ENCODE measurements around the gene CWC22. TPM values are rescaled to one million over a fixed set of nuclear protein-coding genes. Genes with fewer than 3 reads are reported as not detected.
"Not testable (repeated sequence)": the region's sequence is repeated elsewhere in the genome, so short reads cannot be mapped to it uniquely, and the experiment has no call there.

Gene CWC22
- 6.6 and 7.2 TPM in 2 replicates for total RNA-seq (2014; rRNA removed; shearing (Covaris generic))

DNA sequence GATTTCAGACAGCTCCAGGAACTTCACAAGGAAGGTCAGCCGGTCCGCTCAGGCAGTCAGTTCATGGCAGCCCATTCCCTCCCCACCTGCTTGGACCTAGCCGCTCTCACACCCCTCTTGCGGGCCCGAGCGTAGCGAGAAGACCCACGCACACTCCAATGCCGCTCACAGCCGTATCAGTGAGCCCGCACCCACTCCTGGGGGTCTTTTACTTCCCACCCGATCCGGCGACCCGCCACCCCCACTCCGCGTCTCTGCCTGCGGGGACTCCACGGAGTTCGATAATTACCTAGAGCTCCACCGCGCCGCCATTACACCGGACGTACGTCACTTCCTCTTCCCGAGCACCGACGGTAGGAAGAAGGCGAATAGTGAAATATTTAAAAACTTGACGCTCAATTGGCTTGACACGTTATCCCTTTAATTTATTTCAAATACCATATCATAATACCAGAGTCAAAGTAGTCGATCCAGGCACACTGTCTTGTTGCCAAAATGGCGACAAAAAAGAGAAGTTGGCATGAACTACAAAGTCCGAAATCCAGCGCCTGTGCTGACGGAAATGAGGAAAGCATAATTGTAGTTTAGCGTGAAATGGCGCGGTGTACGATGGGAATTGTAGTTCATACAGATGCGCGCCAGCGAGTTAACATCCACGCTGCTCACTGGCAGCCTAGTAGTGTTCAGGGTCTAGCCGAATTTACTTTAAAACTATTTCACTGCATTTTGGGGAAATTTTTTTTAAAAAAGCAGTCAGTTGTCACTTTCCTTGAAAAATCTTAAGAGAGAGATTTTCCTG lies at the start of gene CWC22:
Gene CWC22 (minus strand): TSS at position 517 of the 799 bp plus-strand sequence. CDS start 13,956 bp downstream, outside the sequence.
- peak; percentile 94 for DNase-seq (ENCODE audit: low spot score)

DNA sequence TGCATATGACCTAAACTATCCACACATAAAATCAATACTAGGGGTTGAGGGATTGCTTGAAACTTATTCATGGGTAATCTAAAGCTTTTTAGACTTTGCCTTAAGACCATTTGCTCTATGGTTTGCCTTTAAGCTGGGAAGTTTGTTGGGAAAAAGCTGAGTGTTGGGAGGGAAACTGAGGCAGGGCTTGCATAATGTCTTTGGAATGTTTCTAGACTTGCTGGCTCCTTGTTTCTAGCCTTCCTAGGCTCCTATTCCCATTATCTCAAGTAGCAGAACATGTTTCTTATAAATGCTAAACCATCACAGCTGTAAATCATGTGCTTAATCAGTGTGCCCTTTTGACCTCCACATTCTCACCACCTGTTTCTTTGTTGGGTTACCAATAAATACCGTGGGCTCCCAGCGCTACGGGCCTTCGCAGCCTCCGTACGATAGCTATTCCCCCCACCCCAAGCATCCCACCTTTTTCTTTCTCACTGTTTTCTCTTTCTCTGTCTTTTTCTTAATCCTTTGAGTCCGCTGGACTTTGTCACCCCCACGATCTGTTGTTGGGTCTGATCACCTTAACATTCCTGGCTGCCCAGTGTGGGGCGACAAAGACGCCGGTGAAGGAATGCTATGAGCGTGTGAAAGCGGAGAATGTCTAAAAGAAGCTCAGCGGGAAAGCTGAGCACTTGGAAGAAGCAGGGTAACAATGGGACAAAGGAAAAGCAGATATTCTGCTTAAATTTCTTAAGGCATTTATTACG lies 49.4 kb upstream of the CWC22 start:
- no peak for DNase-seq (ENCODE audit: low spot score)

DNA sequence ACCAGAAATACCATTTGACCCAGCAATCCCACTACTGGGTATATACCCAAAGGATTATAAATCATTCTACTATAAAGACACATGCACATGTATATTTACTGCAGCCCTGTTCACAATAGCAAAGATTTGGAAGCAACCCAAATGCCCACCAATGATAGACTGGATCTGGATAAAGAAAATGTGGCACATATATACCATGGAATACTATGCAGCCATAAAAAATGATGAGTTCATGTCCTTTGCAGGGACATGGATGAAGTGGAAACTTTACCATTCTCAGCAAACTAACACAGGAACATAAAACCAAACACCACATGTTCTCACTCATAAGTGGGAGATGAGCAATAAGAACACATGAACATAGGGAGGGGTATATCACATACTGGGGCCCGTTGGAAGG lies 47.5 kb upstream of the CWC22 start:
- not testable (repeated sequence) for DNase-seq (ENCODE audit: low spot score)

DNA sequence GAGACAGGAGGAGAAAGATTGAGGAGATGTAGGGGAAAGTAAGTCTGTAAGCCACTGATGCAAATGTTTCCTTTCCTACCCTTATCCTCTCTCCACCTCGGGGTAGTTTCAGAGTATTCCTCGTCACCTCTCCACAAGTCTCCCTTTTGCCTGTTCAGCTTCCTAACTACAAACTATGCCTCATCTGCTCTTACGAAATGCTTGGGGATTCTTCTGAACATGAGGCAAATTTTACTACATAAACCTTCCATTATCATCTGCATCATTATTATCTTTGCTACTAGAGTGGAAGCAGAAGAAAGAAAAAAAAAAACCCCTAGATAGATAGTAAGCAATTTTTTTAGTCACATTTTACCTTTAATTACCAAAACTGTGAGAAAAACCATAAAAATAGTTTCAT lies 43.1 kb upstream of the CWC22 start:
- no peak for DNase-seq (ENCODE audit: low spot score)

DNA sequence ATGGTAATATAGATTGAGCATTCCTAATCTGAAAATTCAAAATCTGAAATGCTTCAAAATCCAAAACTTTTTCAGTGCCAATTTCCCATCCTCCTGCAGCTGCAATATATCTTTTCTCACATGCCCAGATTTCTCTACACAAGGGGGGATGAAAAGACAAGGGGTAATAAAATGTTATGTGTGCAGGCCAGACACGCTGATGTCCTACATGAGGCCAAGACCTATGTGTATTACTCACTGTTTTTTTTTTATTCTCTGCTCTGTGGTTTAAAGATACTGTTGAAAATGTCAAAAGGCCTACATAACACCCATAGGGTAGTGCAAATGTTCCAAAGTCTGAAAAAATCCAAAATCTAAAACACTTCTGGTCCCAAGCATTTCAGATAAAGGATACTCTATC lies 41.2 kb upstream of the CWC22 start:
- DNase-seq (ENCODE audit: low spot score), result no peak

DNA sequence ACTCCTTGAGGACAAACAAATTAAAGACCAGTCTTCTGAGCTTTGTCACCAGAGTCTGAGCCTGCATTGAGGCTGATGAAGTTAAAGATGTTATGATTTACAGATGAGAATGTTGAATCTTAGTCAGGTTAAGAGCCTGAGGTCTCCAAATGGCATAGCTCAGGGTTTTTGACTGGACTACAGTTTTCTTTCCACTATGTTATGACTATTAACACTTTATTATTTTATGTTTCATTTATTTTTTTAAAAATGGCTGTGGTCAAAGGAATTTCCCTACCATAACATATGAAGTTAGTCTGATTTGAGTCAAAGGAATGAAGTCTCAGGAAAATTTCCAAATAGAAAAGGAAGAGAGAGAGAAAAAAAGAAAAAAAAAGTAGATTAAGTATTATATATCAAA lies 39.7 kb upstream of the CWC22 start:
- no peak for DNase-seq (ENCODE audit: low spot score)

DNA sequence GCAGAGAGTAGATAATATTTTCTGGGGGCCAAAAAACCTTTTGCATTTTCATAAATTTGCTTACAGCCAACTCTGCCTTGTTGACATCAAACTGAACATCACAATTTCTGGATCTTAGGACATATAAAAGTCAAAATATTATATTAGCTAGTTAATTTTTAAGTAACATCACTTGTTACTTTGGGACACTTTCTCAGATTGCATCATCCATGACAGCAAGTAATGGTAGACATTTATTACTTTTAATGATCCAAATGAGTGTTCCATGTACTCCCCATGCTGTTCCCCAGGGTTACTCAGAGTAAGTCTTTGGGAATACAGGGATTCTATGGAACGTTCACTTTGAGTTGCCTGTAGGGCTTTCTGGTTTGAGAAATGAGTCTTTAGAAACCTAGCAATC lies 39.1 kb upstream of the CWC22 start:
- DNase-seq (ENCODE audit: low spot score), result no peak

DNA sequence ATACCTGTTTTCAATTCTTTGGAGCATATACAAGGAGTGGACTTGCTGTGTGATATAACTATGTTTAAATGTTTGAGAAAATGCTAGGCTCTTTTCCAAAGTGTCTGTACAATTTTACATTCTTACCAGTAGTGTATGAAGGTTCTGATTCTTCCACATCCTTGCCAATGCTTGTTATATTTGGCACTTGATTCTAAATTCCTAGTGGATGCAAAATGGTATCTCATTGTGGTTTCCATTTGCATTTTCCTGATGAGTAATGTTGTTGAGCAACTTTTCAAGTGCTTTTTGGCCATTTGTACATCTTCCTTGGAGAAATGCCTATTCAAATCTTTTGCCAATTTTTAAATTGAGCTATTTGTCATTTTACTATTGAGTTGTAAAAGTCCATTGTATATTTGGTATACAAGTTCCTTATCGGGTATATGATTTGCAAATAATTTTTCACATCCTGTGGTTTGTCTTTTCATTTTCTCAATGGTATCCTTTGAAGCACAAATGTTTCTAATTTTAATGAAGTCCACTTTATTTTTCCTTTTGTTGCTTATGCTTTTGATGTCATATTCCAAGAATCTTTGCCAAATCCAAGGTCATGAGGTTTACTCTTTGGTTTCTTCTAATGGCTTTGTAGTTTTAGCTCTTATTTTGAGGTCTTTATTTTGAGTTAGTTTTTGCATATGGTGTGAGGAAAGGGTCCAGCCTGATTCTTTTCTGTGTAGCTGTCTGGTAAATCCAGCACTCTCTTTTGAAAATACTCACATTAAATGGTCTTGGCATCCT lies 33.2 kb upstream of the CWC22 start:
- no peak for DNase-seq (ENCODE audit: low spot score)

DNA sequence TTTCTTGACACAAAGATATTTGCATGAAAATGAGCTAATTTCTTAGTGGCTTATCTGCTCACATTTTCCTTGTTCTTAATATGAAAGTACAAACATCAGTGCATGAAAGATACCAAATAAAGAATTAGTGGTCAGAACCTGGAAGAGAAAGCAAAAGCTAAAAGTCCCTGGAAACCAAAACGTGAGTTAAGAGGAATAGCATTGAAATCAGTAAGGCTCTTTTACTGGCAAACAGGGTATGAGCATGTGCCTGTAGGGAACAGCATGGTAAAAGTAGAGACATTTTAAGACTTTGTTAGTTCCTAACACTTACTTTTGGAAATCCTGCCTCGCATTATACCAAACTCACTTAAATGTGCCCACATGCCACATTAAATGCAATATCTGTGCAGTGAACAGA lies 31.9 kb upstream of the CWC22 start:
- no peak for DNase-seq (ENCODE audit: low spot score)

DNA sequence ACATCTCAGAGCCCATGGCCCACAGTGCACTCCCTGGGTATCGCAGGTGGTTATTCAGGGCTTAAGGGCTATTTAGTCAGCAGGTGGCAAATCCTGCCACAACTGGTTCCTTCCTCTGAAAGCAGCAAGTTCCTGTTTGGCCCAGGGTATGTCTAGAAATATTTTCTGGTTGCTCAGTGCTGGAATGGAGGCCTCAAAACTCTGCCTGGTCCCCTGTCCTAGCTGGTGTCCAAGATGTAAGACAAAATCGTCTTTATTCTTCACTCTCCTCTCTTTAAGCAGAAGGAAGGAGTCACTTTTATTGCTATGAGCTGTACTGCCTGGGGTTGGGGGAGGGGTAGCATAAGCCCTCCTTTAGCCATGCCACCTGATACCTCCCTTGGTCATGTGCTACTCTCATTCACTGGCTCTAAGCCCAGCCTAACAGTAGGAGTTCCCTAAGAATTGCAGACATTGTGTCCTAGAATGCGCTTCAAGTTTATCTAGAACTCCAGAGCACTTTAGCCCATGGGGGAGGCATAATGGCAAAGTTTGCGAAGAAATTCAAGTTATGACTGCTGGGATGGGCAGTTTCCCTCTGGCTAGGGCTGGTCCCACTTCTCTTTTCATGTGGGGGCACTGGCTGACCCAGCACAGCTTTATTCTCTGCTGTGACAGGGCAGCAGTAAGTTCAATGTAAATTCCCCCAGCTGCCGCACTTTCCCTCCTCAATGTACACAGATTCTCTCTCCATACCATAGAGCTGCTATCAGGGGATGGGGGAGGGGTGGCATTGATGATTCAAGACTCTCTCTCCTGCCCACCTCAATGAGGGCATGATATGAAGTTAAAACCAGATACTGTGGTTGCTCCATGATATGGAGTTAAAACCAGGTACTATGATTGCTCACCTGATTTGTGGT lies 27.1 kb upstream of the CWC22 start:
- no peak for DNase-seq (ENCODE audit: low spot score)

DNA sequence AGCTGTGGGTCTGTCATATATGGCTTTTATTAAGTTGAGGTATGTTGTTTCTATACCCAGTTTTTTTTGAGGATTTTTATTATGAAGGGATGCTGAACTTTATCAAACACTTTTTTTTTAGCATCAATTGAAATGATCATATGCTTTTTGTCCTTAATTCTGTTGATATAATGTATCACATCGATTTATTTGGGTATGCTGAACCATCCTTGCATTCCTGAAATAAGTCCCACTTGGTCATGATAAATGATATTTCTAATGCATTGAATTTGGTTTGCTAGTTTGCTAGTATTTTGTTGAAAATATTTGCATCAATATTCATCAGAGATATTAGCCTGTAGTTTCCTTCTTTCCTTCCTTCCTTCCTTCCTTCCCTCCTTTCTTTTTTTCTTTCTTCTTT lies 22.5 kb upstream of the CWC22 start:
- no peak for DNase-seq (ENCODE audit: low spot score)

DNA sequence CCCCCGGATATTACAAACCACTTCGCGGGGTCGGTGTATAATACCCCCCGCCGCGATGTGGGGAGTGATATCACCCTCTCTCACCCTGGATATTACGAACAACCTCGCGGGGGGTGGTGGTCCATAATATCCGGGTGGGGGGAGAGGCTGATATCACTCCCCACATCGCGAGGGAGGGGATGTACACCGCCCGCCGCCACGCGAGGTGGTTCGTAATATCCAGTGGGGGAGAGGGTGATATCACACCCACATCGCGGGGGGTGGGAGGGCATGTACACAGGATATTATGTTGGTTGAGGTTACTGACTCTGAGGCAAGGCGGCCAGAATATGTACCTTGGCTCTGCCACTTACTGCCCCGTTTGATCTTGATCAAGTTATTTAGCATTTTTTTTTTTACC lies 14.8 kb upstream of the CWC22 start:
- DNase-seq (ENCODE audit: low spot score), result no peak

DNA sequence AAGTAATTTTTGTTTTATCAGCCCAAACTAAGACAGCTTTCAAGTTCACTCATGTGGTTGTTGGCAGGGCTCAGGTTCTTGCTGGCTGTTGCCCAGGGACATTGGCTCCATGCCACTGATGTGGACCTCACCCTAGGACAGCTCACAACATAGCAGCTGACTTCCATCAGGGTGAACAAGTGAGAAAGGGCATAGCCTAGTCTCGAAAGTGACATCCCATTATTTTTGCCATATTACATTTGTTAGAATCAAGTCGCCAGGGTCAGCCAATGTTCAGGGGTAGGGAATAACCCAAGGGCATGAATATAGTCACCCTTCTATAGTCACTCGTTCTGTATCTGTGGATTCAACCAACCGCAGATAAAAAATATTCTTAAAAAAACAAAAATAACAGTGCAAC lies 10.7 kb upstream of the CWC22 start:
- no peak for DNase-seq (ENCODE audit: low spot score)

DNA sequence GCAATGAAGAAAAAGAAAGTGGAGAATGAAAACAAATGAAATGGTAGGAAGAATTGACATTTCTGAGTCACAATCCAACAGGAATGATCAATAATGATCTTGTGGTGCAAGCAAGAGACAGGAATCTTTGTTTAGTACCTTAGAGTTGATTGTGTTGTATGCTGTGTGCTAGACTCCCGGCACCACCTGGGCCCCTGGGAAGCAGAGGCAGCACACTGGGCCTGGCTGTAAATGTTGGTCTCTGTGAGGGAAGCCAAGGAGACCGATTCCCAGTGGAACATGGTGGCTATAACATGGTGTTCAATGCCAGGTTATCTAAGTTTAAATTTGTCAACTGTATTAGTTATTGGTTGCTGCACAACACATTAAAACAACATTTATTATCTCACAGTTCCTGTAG lies 9.8 kb upstream of the CWC22 start:
- DNase-seq (ENCODE audit: low spot score), result no peak

DNA sequence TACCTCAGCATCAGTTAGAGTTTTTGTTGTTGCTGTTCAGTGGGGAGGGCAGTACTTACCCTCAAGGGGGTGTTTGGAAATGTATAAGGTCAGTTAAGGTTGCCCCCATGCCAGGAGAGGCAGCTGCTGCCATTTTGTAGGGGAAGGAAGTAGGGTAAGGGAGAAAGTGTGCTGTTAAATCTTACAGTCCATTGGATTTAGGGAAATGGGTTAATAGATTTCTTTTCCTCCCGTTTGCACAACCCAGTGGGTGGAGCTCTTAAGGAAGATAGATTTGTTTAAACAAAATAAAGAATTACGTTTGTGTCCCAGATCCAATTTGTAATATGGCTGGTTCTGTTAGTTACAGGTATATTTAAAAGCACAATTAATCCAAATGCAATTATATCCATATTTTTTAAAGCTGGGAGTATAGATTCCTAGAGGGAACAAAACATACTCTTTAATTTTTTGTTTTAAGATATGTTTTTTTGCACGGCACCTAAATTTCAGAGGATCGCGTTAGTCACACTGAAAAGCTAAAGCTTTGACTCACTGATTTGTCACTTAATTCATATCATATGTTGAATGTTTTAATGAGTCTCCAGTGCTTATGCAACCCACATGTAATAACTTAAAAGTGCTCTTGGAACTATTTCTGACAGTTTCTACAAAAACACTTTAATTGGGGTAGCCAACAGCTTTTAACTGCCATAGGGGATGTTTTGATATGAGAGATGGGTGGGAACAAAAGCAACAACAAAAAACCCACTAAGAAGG lies 9.0 kb upstream of the CWC22 start:
- no peak for DNase-seq (ENCODE audit: low spot score)

DNA sequence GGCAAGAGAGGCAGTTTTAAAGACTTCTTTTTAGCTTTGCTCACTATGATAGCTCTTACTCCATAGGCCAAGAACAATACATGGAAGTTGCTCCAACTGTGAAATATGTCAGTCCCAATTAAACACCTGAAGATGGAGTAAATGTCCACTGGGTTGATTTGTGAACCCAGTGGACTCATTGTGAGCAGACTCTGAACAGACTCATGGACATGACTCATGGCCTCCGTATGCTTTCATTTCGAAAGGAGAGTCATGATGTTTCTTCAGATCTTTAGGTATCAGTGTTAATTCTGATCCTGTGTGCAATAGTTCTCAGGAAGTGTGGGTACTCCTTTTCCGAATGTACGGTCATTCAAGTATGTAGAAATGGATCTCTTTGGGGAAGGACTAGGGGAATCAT lies 5.4 kb upstream of the CWC22 start:
- DNase-seq (ENCODE audit: low spot score), result no peak

DNA sequence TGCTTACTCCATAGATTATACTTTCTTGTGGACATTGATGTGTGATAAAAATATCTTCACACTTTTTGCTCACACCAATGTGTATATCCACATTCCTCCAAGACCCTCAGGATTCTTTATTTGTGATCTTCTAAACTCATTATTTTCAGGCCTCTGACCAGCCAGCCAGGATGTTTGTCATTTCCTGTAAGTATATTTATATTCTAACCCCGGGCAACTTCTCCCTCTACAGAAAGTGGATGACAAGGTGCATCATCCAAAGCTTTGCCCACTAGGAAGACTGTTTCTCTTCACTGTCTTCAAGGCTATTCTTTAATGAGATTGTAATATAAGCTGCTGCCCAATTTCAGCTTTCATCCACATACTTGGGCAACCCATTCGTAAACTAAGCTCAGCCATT lies 3.6 kb upstream of the CWC22 start:
- no peak for DNase-seq (ENCODE audit: low spot score)

DNA sequence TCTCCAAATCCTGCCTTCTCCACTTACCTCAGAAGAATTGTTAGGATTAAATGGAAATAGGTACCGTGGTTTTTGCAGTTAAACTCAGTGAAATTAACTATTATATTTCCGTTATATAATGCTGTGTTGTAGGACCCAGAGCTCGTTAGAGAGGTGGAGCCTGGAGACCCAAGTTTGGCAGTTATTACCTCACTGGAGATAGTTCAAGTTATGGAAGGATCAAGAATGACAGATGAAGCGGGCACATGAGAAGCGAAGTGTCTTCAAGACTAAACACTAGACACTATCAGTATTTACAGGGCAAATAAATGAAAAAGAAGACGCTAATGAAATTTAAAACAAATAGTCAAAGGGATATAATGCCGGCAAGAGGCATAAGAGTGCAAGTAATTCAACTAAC lies 866 bp downstream of the CWC22 start:
- peak; percentile 22 for DNase-seq (ENCODE audit: low spot score)

DNA sequence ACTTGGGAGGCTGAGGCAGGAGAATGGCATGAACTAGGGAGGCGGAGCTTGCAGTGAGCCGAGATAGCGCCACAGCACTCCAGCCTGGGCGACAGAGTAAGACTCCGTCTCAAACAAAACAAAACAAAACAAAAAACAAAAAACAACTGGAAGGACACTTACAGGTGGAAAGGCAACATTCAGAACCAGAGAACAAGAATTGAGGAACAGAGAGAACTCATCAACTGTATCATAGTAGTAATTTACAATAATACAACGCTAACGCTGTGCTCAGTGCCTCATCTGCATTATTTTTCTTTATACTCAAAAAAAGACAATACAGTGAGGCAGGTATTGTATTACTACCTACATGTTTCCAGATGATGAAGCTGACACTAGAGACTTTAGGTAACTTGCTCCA lies 1.6 kb downstream of the CWC22 start:
- not testable (repeated sequence) for DNase-seq (ENCODE audit: low spot score)

DNA sequence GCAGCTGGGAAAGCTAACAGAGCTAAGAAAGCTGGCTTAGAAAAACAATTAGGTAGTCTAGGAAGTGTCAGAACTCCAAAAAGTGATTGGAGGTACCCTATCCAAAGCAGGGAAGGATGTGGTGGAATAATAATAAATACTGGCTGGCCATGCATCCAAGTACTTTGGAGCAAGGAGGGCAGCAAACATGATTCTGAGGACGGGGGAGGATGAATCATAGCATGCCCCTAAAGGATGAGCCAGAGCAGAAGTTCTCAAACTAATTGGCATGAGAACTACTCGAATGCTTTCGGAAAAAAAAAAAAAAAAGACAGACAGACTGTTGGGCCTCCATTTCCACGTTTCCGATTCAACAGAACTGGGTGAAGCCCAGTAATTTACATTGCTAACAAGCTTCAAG lies 2.4 kb downstream of the CWC22 start:
- DNase-seq (ENCODE audit: low spot score), result no peak

DNA sequence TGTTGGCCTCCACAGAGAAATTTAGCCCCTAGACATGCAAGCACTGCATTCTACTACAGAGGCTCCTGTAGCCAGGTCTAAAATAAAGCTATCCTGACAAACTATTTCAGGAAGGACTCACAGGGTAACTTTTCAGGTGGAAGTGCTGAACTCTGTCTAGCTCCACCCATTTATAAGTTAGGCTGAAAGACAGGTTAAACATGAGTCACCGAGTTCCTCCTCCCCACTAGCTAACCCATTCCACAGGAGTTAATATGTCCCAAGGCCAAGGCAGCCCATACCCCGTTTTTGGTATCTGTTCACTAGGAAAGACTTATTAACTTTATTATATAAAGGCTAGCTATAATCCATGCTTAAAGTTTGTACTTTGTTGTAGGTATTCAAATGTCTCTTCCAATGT lies 3.5 kb downstream of the CWC22 start:
- peak; percentile 74 for DNase-seq (ENCODE audit: low spot score)

All from HT-29 (cell line).